Measurements from ENCODE around the gene CBLB.

DNA sequence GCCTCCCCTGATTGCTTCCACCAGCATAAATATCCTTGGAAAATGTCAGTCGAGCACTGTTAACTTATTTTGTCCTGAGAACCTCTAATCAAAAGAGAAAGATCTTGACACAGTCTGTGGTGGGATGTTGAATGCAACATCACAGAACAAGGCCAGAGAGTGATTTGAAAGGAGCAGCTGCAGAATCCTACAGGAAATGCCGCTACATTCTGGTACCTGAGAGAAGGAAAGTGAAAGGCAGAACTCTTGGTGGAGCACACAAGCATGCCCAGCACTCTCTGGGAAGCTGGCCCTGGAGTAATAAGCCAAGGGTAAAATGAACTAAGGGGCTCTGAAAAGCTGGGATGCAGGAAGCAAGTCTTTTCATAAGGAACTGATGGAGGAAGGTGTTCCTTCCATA lies 75.8 kb downstream of the CBLB start:
- TF ChIP-seq, protein P1, sequence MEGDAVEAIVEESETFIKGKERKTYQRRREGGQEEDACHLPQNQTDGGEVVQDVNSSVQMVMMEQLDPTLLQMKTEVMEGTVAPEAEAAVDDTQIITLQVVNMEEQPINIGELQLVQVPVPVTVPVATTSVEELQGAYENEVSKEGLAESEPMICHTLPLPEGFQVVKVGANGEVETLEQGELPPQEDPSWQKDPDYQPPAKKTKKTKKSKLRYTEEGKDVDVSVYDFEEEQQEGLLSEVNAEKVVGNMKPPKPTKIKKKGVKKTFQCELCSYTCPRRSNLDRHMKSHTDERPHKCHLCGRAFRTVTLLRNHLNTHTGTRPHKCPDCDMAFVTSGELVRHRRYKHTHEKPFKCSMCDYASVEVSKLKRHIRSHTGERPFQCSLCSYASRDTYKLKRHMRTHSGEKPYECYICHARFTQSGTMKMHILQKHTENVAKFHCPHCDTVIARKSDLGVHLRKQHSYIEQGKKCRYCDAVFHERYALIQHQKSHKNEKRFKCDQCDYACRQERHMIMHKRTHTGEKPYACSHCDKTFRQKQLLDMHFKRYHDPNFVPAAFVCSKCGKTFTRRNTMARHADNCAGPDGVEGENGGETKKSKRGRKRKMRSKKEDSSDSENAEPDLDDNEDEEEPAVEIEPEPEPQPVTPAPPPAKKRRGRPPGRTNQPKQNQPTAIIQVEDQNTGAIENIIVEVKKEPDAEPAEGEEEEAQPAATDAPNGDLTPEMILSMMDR (IDR thresholded peaks at IDR 0.05; ENCODE audit: borderline replicate concordance, extremely low read depth, low read length, poor library complexity, severe bottlenecking), result no peak
- no peak for TF ChIP-seq EZH2 (IDR thresholded peaks at IDR 0.05; ENCODE audit: borderline replicate concordance, low read depth, low read length, severe bottlenecking)
